Nephron (organoid): ENCODE data around the gene SDC1.

ENCODE experiments used
- H3K27ac Mint-ChIP-seq, 3 experiments: 2 replicates each; pipeline ENCODE4 v1.8.0; 2020; ENCODE audit warnings: mixed read lengths in 3 of 3, mild to moderate bottlenecking in 2 of 3, moderate library complexity in 1 of 3
- H3K27me3 Mint-ChIP-seq: 2 replicates; pipeline ENCODE4 v1.8.0; 2021; ENCODE audit warnings: low read depth, mild to moderate bottlenecking, moderate library complexity, mixed read lengths
- H3K36me3 Mint-ChIP-seq: 2 replicates; pipeline ENCODE4 v1.8.0; 2020; ENCODE audit warnings: low read depth, mixed read lengths
- H3K4me1 Mint-ChIP-seq: 2 replicates; pipeline ENCODE4 v1.8.0; 2020; ENCODE audit warnings: mixed read lengths
- H3K4me3 Mint-ChIP-seq, 3 experiments: 2 replicates each; pipeline ENCODE4 v1.8.0; 2020; ENCODE audit warnings: mild to moderate bottlenecking in 3 of 3, mixed read lengths in 3 of 3, moderate library complexity in 2 of 3
- H3K9me3 Mint-ChIP-seq: 2 replicates; pipeline ENCODE4 v1.8.0; 2020; ENCODE audit warnings: mixed read lengths
- TF ChIP-seq, protein P1 (sequence below), 3 experiments: fragments of 200-600 bp; sonication (generic); IDR thresholded peaks; one replicate each; pipeline ENCODE4 v1.5.0; 2021; ENCODE audit warnings: antibody characterized with exemption in 3 of 3; ENCODE audit not compliant: unreplicated experiment in 3 of 3

Gene SDC1

DNA sequence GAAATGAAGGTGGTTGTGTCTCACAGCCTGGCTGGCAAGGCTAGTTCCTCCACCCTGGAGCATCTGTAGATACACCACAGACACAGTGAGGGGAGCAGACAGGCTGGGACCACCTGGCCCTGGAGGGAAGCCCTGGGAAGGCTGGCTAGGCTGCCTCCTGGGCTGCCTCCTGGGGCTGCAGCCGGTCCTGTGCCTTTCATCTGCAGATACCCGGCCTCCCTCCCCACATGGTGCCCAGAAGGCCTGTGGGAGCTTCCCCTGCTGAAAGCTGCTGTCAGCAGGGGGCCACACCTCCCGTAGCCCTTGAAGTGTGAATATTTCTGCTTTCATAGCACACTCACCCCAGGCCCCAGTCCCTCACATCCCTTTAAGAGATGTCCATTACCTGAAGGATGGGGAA, 37.6 kb downstream of the SDC1 start:
- peaks cover 31% of the 10 kb centered on the region for H3K4me1 Mint-ChIP-seq
- H3K4me3 Mint-ChIP-seq = no peak overlapping the region
- H3K27me3 Mint-ChIP-seq = peaks cover 11% of the 10 kb centered on the region
- TF ChIP-seq, protein P1, sequence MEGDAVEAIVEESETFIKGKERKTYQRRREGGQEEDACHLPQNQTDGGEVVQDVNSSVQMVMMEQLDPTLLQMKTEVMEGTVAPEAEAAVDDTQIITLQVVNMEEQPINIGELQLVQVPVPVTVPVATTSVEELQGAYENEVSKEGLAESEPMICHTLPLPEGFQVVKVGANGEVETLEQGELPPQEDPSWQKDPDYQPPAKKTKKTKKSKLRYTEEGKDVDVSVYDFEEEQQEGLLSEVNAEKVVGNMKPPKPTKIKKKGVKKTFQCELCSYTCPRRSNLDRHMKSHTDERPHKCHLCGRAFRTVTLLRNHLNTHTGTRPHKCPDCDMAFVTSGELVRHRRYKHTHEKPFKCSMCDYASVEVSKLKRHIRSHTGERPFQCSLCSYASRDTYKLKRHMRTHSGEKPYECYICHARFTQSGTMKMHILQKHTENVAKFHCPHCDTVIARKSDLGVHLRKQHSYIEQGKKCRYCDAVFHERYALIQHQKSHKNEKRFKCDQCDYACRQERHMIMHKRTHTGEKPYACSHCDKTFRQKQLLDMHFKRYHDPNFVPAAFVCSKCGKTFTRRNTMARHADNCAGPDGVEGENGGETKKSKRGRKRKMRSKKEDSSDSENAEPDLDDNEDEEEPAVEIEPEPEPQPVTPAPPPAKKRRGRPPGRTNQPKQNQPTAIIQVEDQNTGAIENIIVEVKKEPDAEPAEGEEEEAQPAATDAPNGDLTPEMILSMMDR (IDR thresholded peaks at IDR 0.05; ENCODE audit: unreplicated experiment in 3 of 3) = no peak
- no peaks in the 10 kb centered on the region for H3K9me3 Mint-ChIP-seq
- H3K36me3 Mint-ChIP-seq = no peaks in the 10 kb centered on the region
- H3K27ac Mint-ChIP-seq = no peak overlapping the region

DNA sequence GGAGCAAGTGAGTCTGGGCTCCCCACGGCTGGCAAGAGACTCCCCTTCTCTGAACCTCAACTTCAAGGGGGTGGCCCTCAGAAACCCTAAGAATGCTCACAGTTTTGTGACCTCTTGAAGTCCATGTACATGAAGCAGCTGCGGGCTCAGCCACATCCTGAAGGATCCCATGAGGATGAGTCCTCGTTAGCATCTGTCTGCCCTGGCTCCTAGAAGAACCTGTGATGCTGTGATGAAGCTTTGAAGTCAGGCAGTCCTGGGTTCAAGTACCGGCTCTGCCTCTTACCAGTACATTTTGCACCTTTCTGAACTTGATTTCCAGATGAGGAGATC, 38.1 kb downstream of the SDC1 start:
- Mint-ChIP-seq H3K4me3 (no peak overlapping the region), H3K36me3 (no peaks in the 10 kb centered on the region), H3K27me3 (peaks cover 13% of the 10 kb centered on the region), H3K27ac (peak overlapping the region; percentile 55 to 90 (median 84)), H3K4me1 (peaks cover 34% of the 10 kb centered on the region), H3K9me3 (no peaks in the 10 kb centered on the region)
- TF ChIP-seq, protein P1 (IDR thresholded peaks at IDR 0.05; ENCODE audit: unreplicated experiment in 3 of 3) = no peak

GRCh38 chr2:20186078-20186854, 38.7 kb downstream of the SDC1 start:
- Mint-ChIP-seq H3K36me3 (no peaks in the 10 kb centered on the region), H3K27ac (peak overlapping the region; percentile 55 to 90 (median 84)), H3K4me1 (peaks cover 34% of the 10 kb centered on the region), H3K27me3 (peaks cover 13% of the 10 kb centered on the region), H3K4me3 (no peak overlapping the region), H3K9me3 (no peaks in the 10 kb centered on the region)
- TF ChIP-seq, protein P1 (IDR thresholded peaks at IDR 0.05; ENCODE audit: unreplicated experiment in 3 of 3) = no peak

GRCh38 chr2:20185176-20186022, 39.5 kb downstream of the SDC1 start:
- Mint-ChIP-seq H3K4me3 (no peak overlapping the region), H3K9me3 (no peaks in the 10 kb centered on the region), H3K4me1 (peaks cover 34% of the 10 kb centered on the region), H3K27ac (peak overlapping the region in 2 of 3 experiments; percentile 68 to 90), H3K27me3 (peaks cover 13% of the 10 kb centered on the region), H3K36me3 (no peaks in the 10 kb centered on the region)
- TF ChIP-seq, protein P1 (IDR thresholded peaks at IDR 0.05; ENCODE audit: unreplicated experiment in 3 of 3) = no peak

- Mint-ChIP-seq H3K9me3 (no peaks in the 10 kb centered on the region), H3K4me3 (no peak overlapping the region), H3K27me3 (peaks cover 12% of the 10 kb centered on the region), H3K27ac (peak overlapping the region in 2 of 3 experiments; percentile 35 to 59), H3K36me3 (no peaks in the 10 kb centered on the region), H3K4me1 (peaks cover 28% of the 10 kb centered on the region)
- TF ChIP-seq, protein P1 (IDR thresholded peaks at IDR 0.05; ENCODE audit: unreplicated experiment in 3 of 3) = no peak
Measured at GRCh38 chr2:20184067-20184938, 40.6 kb downstream of the SDC1 start.
